Measurements from ENCODE around the gene NXF3. TPM values are rescaled to one million over a fixed set of nuclear protein-coding genes. Genes with fewer than 3 reads are reported as not detected.
"Not testable (repeated sequence)": the region's sequence is repeated elsewhere in the genome, so short reads cannot be mapped to it uniquely, and the experiment has no call there.

Gene NXF3
- total RNA-seq: not detected in 2 replicates
- long read RNA-seq: 0 reads

GRCh38 chrX:103092942-103093341 is at the start of gene NXF3:
Gene NXF3 (minus strand): TSS chrX:103093143. CDS start chrX:103093023, 120 bp downstream.
- Mint-ChIP-seq H3K4me3 (no peak within 1 kb of the TSS), H3K9me3 (peaks cover 4% of the 10 kb centered on the region), H3K4me1 (peaks cover 4% of the 10 kb centered on the region), H3K27me3 (ENCODE audit: low read depth) (no peaks in the 10 kb centered on the region), H3K36me3 (ENCODE audit: low read depth) (no peaks in the 10 kb centered on the region), H3K27ac (ENCODE audit: unreplicated experiment) (no peak within 1 kb of the TSS)
- no peak for TF ChIP-seq CTCF (conservative IDR thresholded peaks at IDR 0.05)
- DNase-seq (ENCODE audit: low read depth, low spot score): no peak

- not testable (repeated sequence) for H3K4me1 Mint-ChIP-seq; H3K27ac Mint-ChIP-seq (ENCODE audit: unreplicated experiment); DNase-seq (ENCODE audit: low read depth, low spot score); H3K4me3 Mint-ChIP-seq; H3K36me3 Mint-ChIP-seq (ENCODE audit: low read depth); H3K27me3 Mint-ChIP-seq (ENCODE audit: low read depth); H3K9me3 Mint-ChIP-seq
Observed at GRCh38 chrX:103136528-103136927, 43.6 kb upstream of the NXF3 start.

- peaks cover 3% of the 10 kb centered on the region for H3K36me3 Mint-ChIP-seq (ENCODE audit: low read depth)
- no peak for DNase-seq (ENCODE audit: low read depth, low spot score)
- no peak for TF ChIP-seq CTCF (conservative IDR thresholded peaks at IDR 0.05)
- no peaks in the 10 kb centered on the region for H3K4me1 Mint-ChIP-seq
- no peak overlapping the region for H3K4me3 Mint-ChIP-seq
- peaks cover 17% of the 10 kb centered on the region for H3K9me3 Mint-ChIP-seq
- no peaks in the 10 kb centered on the region for H3K27me3 Mint-ChIP-seq (ENCODE audit: low read depth)
- no peak overlapping the region for H3K27ac Mint-ChIP-seq (ENCODE audit: unreplicated experiment)
Observed at GRCh38 chrX:103124284-103124683, 31.3 kb upstream of the NXF3 start.

- Mint-ChIP-seq H3K9me3 (peaks cover 23% of the 10 kb centered on the region), H3K27me3 (ENCODE audit: low read depth) (no peaks in the 10 kb centered on the region), H3K4me1 (no peaks in the 10 kb centered on the region), H3K4me3 (no peak overlapping the region), H3K27ac (ENCODE audit: unreplicated experiment) (no peak overlapping the region), H3K36me3 (ENCODE audit: low read depth) (peaks cover 3% of the 10 kb centered on the region)
- no peak for TF ChIP-seq CTCF (conservative IDR thresholded peaks at IDR 0.05)
- DNase-seq (ENCODE audit: low read depth, low spot score): no peak
Observed at GRCh38 chrX:103120748-103121147, 27.8 kb upstream of the NXF3 start.

- not testable (repeated sequence) for DNase-seq (ENCODE audit: low read depth, low spot score); H3K4me1 Mint-ChIP-seq; H3K27ac Mint-ChIP-seq (ENCODE audit: unreplicated experiment); H3K36me3 Mint-ChIP-seq (ENCODE audit: low read depth); H3K4me3 Mint-ChIP-seq; H3K27me3 Mint-ChIP-seq (ENCODE audit: low read depth)
- H3K9me3 Mint-ChIP-seq: peaks cover 27% of the 10 kb centered on the region
Observed at GRCh38 chrX:103116970-103117369, 24.0 kb upstream of the NXF3 start.

GRCh38 chrX:103109497-103109896 is 16.6 kb upstream of the NXF3 start:
- not testable (repeated sequence) for H3K4me1 Mint-ChIP-seq; H3K27me3 Mint-ChIP-seq (ENCODE audit: low read depth); H3K27ac Mint-ChIP-seq (ENCODE audit: unreplicated experiment); DNase-seq (ENCODE audit: low read depth, low spot score); H3K4me3 Mint-ChIP-seq
- Mint-ChIP-seq H3K36me3 (ENCODE audit: low read depth) (peaks cover 19% of the 10 kb centered on the region), H3K9me3 (peaks cover 25% of the 10 kb centered on the region)

GRCh38 chrX:103107836-103108235 is 14.9 kb upstream of the NXF3 start:
- no peak overlapping the region for H3K4me3 Mint-ChIP-seq
- no peak overlapping the region for H3K27ac Mint-ChIP-seq (ENCODE audit: unreplicated experiment)
- no peaks in the 10 kb centered on the region for H3K27me3 Mint-ChIP-seq (ENCODE audit: low read depth)
- H3K4me1 Mint-ChIP-seq: no peaks in the 10 kb centered on the region
- DNase-seq (ENCODE audit: low read depth, low spot score): no peak
- peaks cover 19% of the 10 kb centered on the region for H3K36me3 Mint-ChIP-seq (ENCODE audit: low read depth)
- peaks cover 24% of the 10 kb centered on the region for H3K9me3 Mint-ChIP-seq
- no peak for TF ChIP-seq CTCF (conservative IDR thresholded peaks at IDR 0.05)

GRCh38 chrX:103107227-103107737 is 14.3 kb upstream of the NXF3 start:
- DNase-seq (ENCODE audit: low read depth, low spot score); H3K4me3 Mint-ChIP-seq; H3K27ac Mint-ChIP-seq (ENCODE audit: unreplicated experiment); H3K4me1 Mint-ChIP-seq; H3K27me3 Mint-ChIP-seq (ENCODE audit: low read depth): not testable (repeated sequence)
- H3K36me3 Mint-ChIP-seq (ENCODE audit: low read depth): peaks cover 17% of the 10 kb centered on the region
- H3K9me3 Mint-ChIP-seq: peaks cover 22% of the 10 kb centered on the region

- H3K27me3 Mint-ChIP-seq (ENCODE audit: low read depth); H3K27ac Mint-ChIP-seq (ENCODE audit: unreplicated experiment); DNase-seq (ENCODE audit: low read depth, low spot score); H3K4me3 Mint-ChIP-seq: not testable (repeated sequence)
- Mint-ChIP-seq H3K9me3 (peaks cover 15% of the 10 kb centered on the region), H3K36me3 (ENCODE audit: low read depth) (peaks cover 13% of the 10 kb centered on the region), H3K4me1 (peaks cover 12% of the 10 kb centered on the region)
Observed at GRCh38 chrX:103104370-103104769, 11.4 kb upstream of the NXF3 start.

GRCh38 chrX:103103866-103104265 is 10.9 kb upstream of the NXF3 start:
- not testable (repeated sequence) for H3K27ac Mint-ChIP-seq (ENCODE audit: unreplicated experiment); H3K27me3 Mint-ChIP-seq (ENCODE audit: low read depth); H3K4me3 Mint-ChIP-seq; DNase-seq (ENCODE audit: low read depth, low spot score); H3K36me3 Mint-ChIP-seq (ENCODE audit: low read depth)
- H3K9me3 Mint-ChIP-seq: peaks cover 12% of the 10 kb centered on the region
- H3K4me1 Mint-ChIP-seq: peaks cover 12% of the 10 kb centered on the region

All from neural crest cell (in vitro differentiated cells).